OCI-LY7 (cell line): Measurements from ENCODE around the gene NLRX1. TPM values are rescaled to one million over a fixed set of nuclear protein-coding genes. Genes with fewer than 3 reads are reported as not detected.

Source experiments
- BruUV-seq: library from RNA; stranded (reverse); fragments of 400-500 nt; replicated peaks from 2 replicates; lab custom pipeline; 2021; lab: Mats Ljungman, UMichigan
- CTCF ChIA-PET: fragments of 300-600 bp; sonication (Branson Sonifier 250); formaldehyde crosslinking; loops from one replicate; lab custom pipeline; 2022; ENCODE audit warnings: antibody characterized with exemption; ENCODE audit not compliant: unreplicated experiment; lab: Charles Lee
- POLR2A ChIA-PET: fragments of 300-600 bp; sonication (Branson Sonifier 250); formaldehyde crosslinking; loops from one replicate; lab custom pipeline; 2022; ENCODE audit warnings: antibody characterized with exemption; lab: Charles Lee
- DNase-seq: peaks from one replicate; pipeline ENCODE4 v3.0.0-alpha.2; 2015; ENCODE audit warnings: low spot score
- H2AFZ ChIP-seq: fragments of 200-600 bp; sonication (generic), shearing (Covaris generic); 2 replicates; pipeline ENCODE4 v1.6.1; 2014; ENCODE audit warnings: mild to moderate bottlenecking, antibody characterized with exemption, low read length, moderate library complexity
- H3K27ac ChIP-seq: fragments of 200-600 bp; sonication (generic); 2 replicates; pipeline ENCODE4 v1.5.1; 2014; ENCODE audit warnings: mixed run types, low read depth, mild to moderate bottlenecking, moderate library complexity, low read length, inconsistent platforms; ENCODE audit not compliant: poor library complexity, severe bottlenecking
- H3K36me3 ChIP-seq: fragments of 200-600 bp; sonication (generic); 2 replicates; pipeline ENCODE4 v1.6.1; 2014; ENCODE audit warnings: mild to moderate bottlenecking, antibody characterized with exemption, low read length, moderate library complexity, mixed read lengths; ENCODE audit not compliant: insufficient read depth
- H3K4me1 ChIP-seq: fragments of 200-600 bp; sonication (generic); 2 replicates; pipeline ENCODE4 v1.5.1; 2014; ENCODE audit warnings: mild to moderate bottlenecking, low read length; ENCODE audit not compliant: insufficient read depth, poor library complexity, severe bottlenecking
- H3K4me2 ChIP-seq: fragments of 200-600 bp; sonication (generic); 2 replicates; pipeline ENCODE4 v1.6.1; 2014; ENCODE audit warnings: mild to moderate bottlenecking, low read length
- H3K4me3 ChIP-seq: fragments of 200-600 bp; sonication (generic); 2 replicates; pipeline ENCODE4 v1.5.1; 2014; ENCODE audit warnings: mild to moderate bottlenecking, low read depth, low read length; ENCODE audit not compliant: poor library complexity, severe bottlenecking
- H3K79me2 ChIP-seq: fragments of 200-600 bp; sonication (generic); 2 replicates; pipeline ENCODE4 v1.6.1; 2016; ENCODE audit warnings: low read depth, mild to moderate bottlenecking, low read length, moderate library complexity, mixed read lengths; ENCODE audit not compliant: insufficient read depth
- H3K9me2 ChIP-seq: fragments of 200-600 bp; sonication (generic); 2 replicates; pipeline ENCODE4 v1.6.1; 2016; ENCODE audit warnings: mild to moderate bottlenecking, low read length, mixed read lengths; ENCODE audit not compliant: insufficient read depth
- H3K9me3 ChIP-seq: fragments of 200-600 bp; sonication (generic); 2 replicates; pipeline ENCODE4 v1.6.1; 2014; ENCODE audit warnings: mild to moderate bottlenecking, mixed run types, low read length, mixed read lengths
- H4K20me1 ChIP-seq: fragments of 200-600 bp; sonication (generic); 2 replicates; pipeline ENCODE4 v1.6.1; 2014; ENCODE audit warnings: mild to moderate bottlenecking, antibody characterized with exemption, low read length, moderate library complexity, mixed read lengths; ENCODE audit not compliant: insufficient read depth
- CTCF ChIP-seq: fragments of 200-600 bp; sonication (generic); conservative IDR thresholded peaks from 2 replicates; pipeline ENCODE4 v1.5.1; 2014; ENCODE audit warnings: mild to moderate bottlenecking, antibody characterized with exemption, low read length, moderate library complexity, mixed read lengths
- EZH2phosphoT487 ChIP-seq: fragments of 200-600 bp; sonication (generic); IDR thresholded peaks from 2 replicates; pipeline ENCODE4 v1.6.1; 2018; ENCODE audit warnings: low read depth, borderline replicate concordance, mild to moderate bottlenecking, mixed run types, antibody characterized with exemption, low read length, moderate library complexity, mixed read lengths
- intact Hi-C: fragments of 100-400 bp; cut with micrococcal nuclease; formaldehyde crosslinking; loops from one replicate; pipeline ENCODE4 v1.10.0; 2022; ENCODE audit not compliant: unreplicated experiment
- total RNA-seq, 2 experiments: library from RNA; depleted of rRNA in 1 of 2; stranded (reverse); fragments of >200 nt in 1 of 2; shearing (Covaris generic) in 1 of 2; gene quantifications; 2 replicates each; pipeline ENCODE4 v1.2.3, GENCODE V29; 2014 to 2022

NLRX1 gene
- total RNA-seq, 2 experiments from 2014 or later: 2.1 to 8.8 TPM

- no peak overlapping the region for H3K4me2 ChIP-seq
- no TSS peak for BruUV-seq
- POLR2A ChIA-PET: interaction anchor here (0.5 to 0.7 kb wide), 2 partner anchors 13 to 158 kb away, joined by 3 read pairs; no protein-coding TSS in a partner anchor
Observed at GRCh38 chr11:119179342-119179741, 10.8 kb downstream of the NLRX1 start.

GRCh38 chr11:119179983-119180382, 11.5 kb downstream of the NLRX1 start:
- no peaks in the 10 kb centered on the region for H4K20me1 ChIP-seq
- intact Hi-C loops: no loop called here
- BruUV-seq: no TSS peak
- H3K79me2 ChIP-seq: no peaks in the 10 kb centered on the region
- H3K4me3 ChIP-seq: no peak overlapping the region
- no peaks in the 10 kb centered on the region for H3K9me2 ChIP-seq
- POLR2A ChIA-PET: interaction anchor here (0.5 kb wide), 1 partner anchor 158 kb away, joined by 3 read pairs; no protein-coding TSS in a partner anchor
- TF ChIP-seq EZH2phosphoT487 (no peak), CTCF (no peak)
- DNase-seq: no peak
- no peaks in the 10 kb centered on the region for H3K36me3 ChIP-seq
- H2AFZ ChIP-seq: no peak overlapping the region
- CTCF ChIA-PET: no interaction called here
- no peak overlapping the region for H3K27ac ChIP-seq
- H3K4me1 ChIP-seq: peaks cover 11% of the 10 kb centered on the region
- no peak overlapping the region for H3K4me2 ChIP-seq
- H3K9me3 ChIP-seq: no peaks in the 10 kb centered on the region

More at GRCh38 chr11:119179342-119179741, 10.8 kb downstream of the NLRX1 start:
- TF ChIP-seq EZH2phosphoT487 (no peak), CTCF (no peak)
- Histone ChIP-seq H3K9me3 (no peaks in the 10 kb centered on the region), H2AFZ (no peak overlapping the region), H3K36me3 (no peaks in the 10 kb centered on the region), H3K9me2 (no peaks in the 10 kb centered on the region), H3K4me1 (peaks cover 11% of the 10 kb centered on the region), H3K79me2 (no peaks in the 10 kb centered on the region), H4K20me1 (no peaks in the 10 kb centered on the region), H3K4me3 (no peak overlapping the region), H3K27ac (no peak overlapping the region)
- intact Hi-C loops: no loop called here
- no peak for DNase-seq
- CTCF ChIA-PET: interaction anchor here (0.6 kb wide), 1 partner anchor 35 kb away, joined by 8 read pairs; no protein-coding TSS in a partner anchor
